HG03108 (cell line): ENCODE results near the gene DYRK1B.
"Not testable (repeated sequence)": the region's sequence is repeated elsewhere in the genome, so short reads cannot be mapped to it uniquely, and the experiment has no call there.

Experiments
- ATAC-seq: cut with Tn5 transposase; IDR thresholded peaks from one replicate; pipeline ENCODE4 v1.9.1; 2021; ENCODE audit warnings: moderate library complexity; ENCODE audit not compliant: unreplicated experiment

Gene DYRK1B

GRCh38 chr19:39833464-39834286 lies at the start of gene DYRK1B:
TSS of gene DYRK1B (minus strand) at chr19:39834162. CDS start at chr19:39831867, 2,295 bp downstream.
- peak; percentile 84 for ATAC-seq

- ATAC-seq, result not testable (repeated sequence)
Measured at GRCh38 chr19:39882645-39883044, 48.7 kb upstream of the DYRK1B start.

- ATAC-seq, result not testable (repeated sequence)
Measured at GRCh38 chr19:39881495-39882110, 47.6 kb upstream of the DYRK1B start.

- not testable (repeated sequence) for ATAC-seq
Measured at GRCh38 chr19:39880241-39880640, 46.3 kb upstream of the DYRK1B start.

DNA sequence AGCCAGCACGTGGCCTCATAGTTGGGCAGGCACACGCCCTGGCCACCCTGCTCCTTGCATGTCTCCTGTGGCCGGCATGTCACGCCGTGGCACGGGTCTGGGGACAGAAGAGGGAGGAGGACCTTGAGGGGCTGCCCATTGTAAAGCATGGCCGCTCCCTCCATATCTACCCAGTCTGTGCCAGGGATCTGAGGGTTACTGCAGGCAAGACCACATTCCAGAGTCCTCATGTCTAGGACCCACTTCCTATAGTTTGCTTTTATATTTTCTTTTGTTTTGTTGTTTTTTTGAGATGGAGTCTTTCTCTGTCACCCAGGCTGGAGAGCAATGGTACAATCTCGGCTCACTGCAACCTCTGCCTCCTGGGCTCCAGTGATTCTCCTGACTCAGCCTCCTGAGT lies 45.8 kb upstream of the DYRK1B start:
- ATAC-seq, result not testable (repeated sequence)

GRCh38 chr19:39878866-39879265 lies 44.9 kb upstream of the DYRK1B start:
- not testable (repeated sequence) for ATAC-seq

DNA sequence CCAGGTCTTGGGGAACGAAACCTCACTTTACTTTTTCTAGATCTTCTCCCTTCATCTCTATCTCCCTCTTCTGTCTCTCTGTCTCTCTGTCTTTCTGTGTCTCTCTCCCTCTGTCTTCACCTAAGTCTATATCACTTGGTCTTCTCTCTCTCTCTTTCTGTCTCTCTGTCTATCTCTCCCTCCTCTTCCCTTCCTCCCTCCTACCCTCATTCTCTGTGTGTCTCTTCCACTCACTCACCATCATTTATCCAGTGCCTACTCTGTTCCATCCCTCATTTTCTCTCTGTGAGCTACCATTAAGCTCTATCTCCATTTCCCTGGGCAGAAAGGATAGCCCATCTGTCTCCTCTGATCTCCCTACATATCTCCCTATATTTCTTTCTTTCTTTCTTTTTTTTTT lies 44.4 kb upstream of the DYRK1B start:
- ATAC-seq, result no peak

- not testable (repeated sequence) for ATAC-seq
Measured at GRCh38 chr19:39877982-39878381, 44.0 kb upstream of the DYRK1B start.

DNA sequence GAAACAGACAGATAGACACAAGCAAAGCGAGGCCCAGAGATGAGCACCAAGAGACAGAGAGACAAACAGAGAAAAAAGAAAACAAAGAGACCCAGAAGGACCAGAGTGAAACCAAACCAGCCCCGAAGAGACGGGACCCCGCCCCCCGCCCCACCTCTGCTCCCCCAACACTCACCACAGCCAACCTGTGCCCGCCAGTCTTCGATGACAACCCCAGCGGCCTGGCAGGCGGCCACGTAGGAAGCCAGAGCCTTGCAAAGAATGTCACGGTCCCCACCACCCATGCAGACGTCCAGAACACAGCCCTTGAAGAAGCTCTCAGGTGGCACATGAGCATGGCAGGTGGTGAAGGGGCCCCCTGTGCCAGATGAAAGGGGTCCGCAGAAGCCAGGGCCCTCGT lies 43.5 kb upstream of the DYRK1B start:
- not testable (repeated sequence) for ATAC-seq

- not testable (repeated sequence) for ATAC-seq
Measured at GRCh38 chr19:39876486-39876885, 42.5 kb upstream of the DYRK1B start.

DNA sequence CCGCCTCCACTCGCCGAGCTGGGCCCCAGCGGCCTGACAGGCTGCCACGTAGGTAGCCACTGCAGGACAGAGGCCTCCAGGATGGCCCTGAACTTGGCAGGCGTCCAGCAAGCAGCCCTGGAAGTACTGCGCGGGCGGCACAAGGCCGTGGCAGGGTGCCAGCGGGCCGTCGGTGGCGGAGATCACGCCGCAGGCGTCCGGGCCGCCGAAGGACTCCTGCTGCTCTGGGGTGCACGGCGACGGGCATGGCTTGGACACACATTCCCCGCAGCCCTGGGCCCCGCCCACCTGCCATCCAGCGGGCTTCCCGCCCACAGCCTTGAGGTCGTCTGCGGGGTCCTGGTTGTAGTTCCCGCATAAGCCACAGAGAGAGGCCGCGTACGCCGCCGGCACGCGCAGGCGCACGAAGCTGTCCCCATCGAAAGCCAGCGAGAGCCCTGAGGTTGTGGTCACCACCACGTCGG lies 41.5 kb upstream of the DYRK1B start:
- not testable (repeated sequence) for ATAC-seq

DNA sequence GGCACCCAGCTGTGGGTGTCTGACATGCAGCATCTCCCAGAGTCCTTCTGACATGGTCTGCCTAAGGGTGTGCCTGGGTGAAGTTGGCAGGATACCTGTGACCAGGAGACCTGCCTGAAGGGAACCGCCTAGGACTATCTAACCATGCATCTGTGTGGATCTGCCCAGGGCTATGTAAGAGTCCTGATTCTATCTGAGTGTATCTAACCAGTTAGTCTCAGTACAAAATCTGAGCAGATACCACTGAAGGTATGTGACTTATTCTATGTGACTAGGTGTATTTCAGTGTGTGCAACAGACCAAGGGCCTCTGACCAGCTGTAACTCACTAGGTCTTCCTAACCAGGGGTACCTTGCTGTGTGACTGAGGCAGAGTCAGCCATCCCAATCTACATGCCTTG lies 40.4 kb upstream of the DYRK1B start:
- ATAC-seq, result no peak

DNA sequence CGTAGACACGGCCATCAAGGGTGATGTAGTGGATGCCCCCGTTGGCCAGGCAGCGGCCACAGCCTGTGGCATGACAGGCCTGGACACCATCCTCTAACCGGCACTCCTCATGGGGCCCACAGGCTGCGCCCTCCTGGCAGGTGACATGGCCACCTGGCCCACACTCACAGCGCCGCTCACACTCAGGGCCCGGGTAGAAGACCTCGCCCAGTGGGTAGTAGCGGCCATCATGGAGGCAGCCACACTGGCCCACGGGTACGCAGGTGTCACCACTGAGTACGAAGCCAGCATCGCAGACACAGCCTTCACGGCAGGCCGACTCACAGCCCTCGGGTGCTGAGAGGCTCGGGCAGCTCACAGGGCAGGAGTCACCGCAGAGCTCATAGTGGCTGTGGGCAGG lies 39.4 kb upstream of the DYRK1B start:
- ATAC-seq, result no peak

DNA sequence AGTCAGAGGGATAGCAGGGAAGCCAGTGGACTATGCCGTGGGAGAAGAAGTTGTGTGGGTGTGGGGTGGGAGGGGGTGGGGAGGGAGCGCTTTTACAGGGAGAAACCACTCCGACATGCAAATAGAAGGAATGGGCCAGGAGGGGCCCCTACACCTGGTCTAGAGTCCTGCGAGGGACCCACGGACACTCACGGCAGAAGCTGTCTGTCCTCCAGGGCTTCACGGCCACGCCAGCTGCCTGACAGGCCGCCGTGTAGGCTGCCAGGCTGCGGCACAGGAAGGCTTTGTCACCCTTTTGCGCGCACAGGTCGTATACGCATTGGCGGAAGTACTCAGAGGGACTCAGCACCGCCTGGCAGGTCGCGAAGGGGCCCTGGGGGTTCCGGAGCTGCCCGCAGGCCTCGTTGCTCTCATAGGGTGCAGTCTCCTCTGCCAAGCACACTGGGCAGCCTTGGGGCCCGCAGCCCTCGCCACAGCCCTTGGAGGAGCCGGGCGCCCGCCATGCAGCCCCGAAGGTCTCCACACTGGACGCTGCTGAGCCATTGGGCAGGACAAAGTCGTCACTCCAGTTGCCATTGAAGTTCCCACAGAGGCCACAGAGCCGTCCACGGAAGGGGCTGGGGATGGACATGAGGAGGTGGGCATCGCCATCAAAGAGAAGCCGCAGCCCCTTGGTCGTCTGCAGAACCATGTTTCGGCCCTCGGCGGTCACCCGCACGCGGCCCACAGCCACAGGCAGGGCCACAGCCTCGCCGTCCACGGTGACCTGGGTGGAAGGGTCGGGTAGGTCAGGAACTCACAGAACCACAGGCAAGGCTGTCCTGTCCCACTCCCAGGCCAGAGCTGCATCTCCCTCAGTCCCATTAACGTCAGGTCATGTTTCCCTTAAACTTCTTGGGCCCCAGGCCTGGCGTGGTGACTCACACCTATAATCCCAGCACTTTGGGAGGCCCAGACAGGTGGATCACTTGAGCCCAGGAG lies 38.2 kb upstream of the DYRK1B start:
- ATAC-seq, result no peak

GRCh38 chr19:39871362-39871761 lies 37.4 kb upstream of the DYRK1B start:
- ATAC-seq, result no peak

GRCh38 chr19:39870171-39870971 lies 36.4 kb upstream of the DYRK1B start:
- ATAC-seq, result no peak

DNA sequence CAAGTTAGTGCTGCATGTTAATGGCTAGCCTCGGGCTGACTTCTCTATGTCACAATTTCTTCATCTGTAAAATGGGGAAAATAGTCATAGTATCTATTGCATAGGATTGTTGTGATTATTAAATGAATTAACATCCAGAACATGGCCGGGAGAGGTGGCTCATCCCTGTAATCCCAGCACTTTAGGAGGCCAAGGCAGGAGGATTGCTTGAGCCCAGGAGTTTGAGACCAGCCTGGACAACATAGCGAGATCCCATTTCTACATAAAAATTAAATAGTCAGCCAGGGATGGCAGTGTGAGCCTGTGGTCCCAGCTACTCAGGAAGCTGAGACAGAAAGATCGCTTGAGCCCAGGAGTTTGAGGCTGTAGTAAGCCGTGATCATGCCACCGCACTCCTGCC lies 34.0 kb upstream of the DYRK1B start:
- ATAC-seq, result no peak

- no peak for ATAC-seq
Measured at GRCh38 chr19:39867133-39867532, 33.2 kb upstream of the DYRK1B start.

DNA sequence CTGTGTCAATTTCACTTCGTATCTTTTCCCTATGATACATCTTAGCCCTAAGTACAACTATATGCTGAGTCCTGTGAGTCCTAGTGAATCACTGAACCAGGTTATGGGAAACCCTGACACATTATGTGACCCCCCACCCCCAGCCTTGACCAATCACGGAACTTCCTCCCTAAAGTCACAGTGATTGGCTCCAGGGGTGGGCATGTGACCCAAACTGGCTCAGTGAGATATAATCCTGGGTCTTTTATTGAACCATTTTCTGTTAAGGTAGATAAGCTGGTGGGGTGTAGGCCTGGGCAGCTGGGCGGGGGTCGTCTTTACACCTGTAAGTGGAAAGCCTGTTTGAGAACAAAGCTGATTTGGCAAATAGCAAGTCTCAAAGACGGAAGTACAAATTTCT lies 32.0 kb upstream of the DYRK1B start:
- no peak for ATAC-seq

DNA sequence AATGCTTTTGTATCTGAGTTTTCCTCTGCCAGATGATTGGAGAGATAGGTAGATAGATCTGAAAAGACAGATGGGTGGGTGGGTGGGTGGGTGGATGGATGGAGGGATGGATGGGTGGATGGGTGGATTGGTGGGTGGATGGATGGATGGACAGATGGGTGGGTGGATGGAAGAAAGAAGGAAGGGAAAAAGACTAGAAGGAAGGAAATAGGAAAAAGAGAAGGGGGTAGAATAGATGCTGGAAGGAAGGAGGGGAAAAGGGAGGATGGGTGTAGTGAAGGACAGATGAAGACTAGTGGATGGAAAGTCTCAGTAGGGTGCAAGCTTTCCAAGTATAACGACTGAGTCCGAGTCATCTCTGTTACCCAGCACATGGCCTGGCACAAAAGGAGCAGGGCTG lies 31.2 kb upstream of the DYRK1B start:
- ATAC-seq, result no peak
